Sigmoid colon (tissue), 3 donors: ENCODE measurements around the gene MCIDAS.

Experiments used
- POLR2A ChIP-seq, 2 donors: fragments of 450-650 bp; IDR thresholded peaks; one replicate each; pipeline ENCODE4 v1.6.1; 2016; ENCODE audit warnings: antibody characterized with exemption in 2 of 2, mild to moderate bottlenecking in 2 of 2, moderate library complexity in 2 of 2
- TF ChIP-seq, protein P1 (sequence below), 4 experiments: fragments of 450-650 bp in 3 of 4; fragments of 200-600 bp in 1 of 4; IDR thresholded peaks; one replicate each; pipeline ENCODE4 v1.5.1; 2016 to 2019; ENCODE audit warnings: antibody characterized with exemption in 4 of 4, mild to moderate bottlenecking in 3 of 4, moderate library complexity in 2 of 4

DNA sequence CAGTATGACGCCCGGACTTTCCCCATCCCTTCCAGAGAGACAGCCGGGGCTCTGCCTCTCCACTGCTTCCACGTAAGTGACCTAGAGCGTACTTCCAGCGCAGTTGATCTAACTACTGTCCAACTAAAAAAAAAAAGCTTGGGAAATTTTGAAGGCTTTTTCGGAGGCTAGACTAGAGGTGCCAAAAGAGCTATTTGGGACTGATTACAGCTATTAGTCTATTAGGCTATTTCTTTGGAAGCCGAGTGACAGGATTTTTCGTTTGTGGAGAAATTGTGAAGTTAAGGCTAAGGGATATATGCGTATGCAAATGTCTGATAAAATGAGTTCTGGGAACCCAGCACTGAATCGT lies 4.8 kb upstream of the MCIDAS start:
- TF ChIP-seq, protein P1, sequence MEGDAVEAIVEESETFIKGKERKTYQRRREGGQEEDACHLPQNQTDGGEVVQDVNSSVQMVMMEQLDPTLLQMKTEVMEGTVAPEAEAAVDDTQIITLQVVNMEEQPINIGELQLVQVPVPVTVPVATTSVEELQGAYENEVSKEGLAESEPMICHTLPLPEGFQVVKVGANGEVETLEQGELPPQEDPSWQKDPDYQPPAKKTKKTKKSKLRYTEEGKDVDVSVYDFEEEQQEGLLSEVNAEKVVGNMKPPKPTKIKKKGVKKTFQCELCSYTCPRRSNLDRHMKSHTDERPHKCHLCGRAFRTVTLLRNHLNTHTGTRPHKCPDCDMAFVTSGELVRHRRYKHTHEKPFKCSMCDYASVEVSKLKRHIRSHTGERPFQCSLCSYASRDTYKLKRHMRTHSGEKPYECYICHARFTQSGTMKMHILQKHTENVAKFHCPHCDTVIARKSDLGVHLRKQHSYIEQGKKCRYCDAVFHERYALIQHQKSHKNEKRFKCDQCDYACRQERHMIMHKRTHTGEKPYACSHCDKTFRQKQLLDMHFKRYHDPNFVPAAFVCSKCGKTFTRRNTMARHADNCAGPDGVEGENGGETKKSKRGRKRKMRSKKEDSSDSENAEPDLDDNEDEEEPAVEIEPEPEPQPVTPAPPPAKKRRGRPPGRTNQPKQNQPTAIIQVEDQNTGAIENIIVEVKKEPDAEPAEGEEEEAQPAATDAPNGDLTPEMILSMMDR (IDR thresholded peaks at IDR 0.05): no peak
- TF ChIP-seq POLR2A (IDR thresholded peaks at IDR 0.05): no peak
